GM19328 (cell line): ENCODE data around the gene GLRA1.

Experiments used
- ATAC-seq: cut with Tn5 transposase; IDR thresholded peaks from one replicate; pipeline ENCODE4 v1.9.1; 2021; ENCODE audit warnings: mild to moderate bottlenecking, moderate library complexity; ENCODE audit not compliant: unreplicated experiment

The GLRA1 gene

GRCh38 chr5:151924564-151925301, at the start of gene GLRA1:
TSS of gene GLRA1 (minus strand) at chr5:151924851. CDS start at chr5:151924549, 302 bp downstream.
- no peak for ATAC-seq

GRCh38 chr5:151970885-151971284, 46.2 kb upstream of the GLRA1 start:
- ATAC-seq: no peak

GRCh38 chr5:151967865-151968264, 43.2 kb upstream of the GLRA1 start:
- no peak for ATAC-seq

GRCh38 chr5:151966046-151966445, 41.4 kb upstream of the GLRA1 start:
- ATAC-seq: no peak

GRCh38 chr5:151964471-151964870, 39.8 kb upstream of the GLRA1 start:
- no peak for ATAC-seq

GRCh38 chr5:151961557-151961956, 36.9 kb upstream of the GLRA1 start:
- no peak for ATAC-seq

- ATAC-seq: no peak
Measured at GRCh38 chr5:151958111-151958510, 33.5 kb upstream of the GLRA1 start.

- no peak for ATAC-seq
Measured at GRCh38 chr5:151956725-151957124, 32.1 kb upstream of the GLRA1 start.

- no peak for ATAC-seq
Measured at GRCh38 chr5:151954255-151954654, 29.6 kb upstream of the GLRA1 start.

- ATAC-seq: no peak
Measured at GRCh38 chr5:151953833-151954232, 29.2 kb upstream of the GLRA1 start.

GRCh38 chr5:151952238-151952637, 27.6 kb upstream of the GLRA1 start:
- ATAC-seq: no peak

GRCh38 chr5:151950706-151951105, 26.1 kb upstream of the GLRA1 start:
- ATAC-seq: no peak

- ATAC-seq: no peak
Measured at GRCh38 chr5:151949701-151950308, 25.2 kb upstream of the GLRA1 start.

GRCh38 chr5:151949113-151949512, 24.5 kb upstream of the GLRA1 start:
- no peak for ATAC-seq

GRCh38 chr5:151947931-151948608, 23.4 kb upstream of the GLRA1 start:
- ATAC-seq: no peak

GRCh38 chr5:151937851-151938250, 13.2 kb upstream of the GLRA1 start:
- ATAC-seq: no peak

- ATAC-seq: no peak
Measured at GRCh38 chr5:151935135-151935695, 10.6 kb upstream of the GLRA1 start.

GRCh38 chr5:151931260-151931659, 6.6 kb upstream of the GLRA1 start:
- ATAC-seq: no peak

- ATAC-seq: no peak
Measured at GRCh38 chr5:151926188-151926587, 1.5 kb upstream of the GLRA1 start.

- ATAC-seq: no peak
Measured at GRCh38 chr5:151925340-151925739, 689 bp upstream of the GLRA1 start.

- no peak for ATAC-seq
Measured at GRCh38 chr5:151923866-151924476, 680 bp downstream of the GLRA1 start.
